ENCODE measurements around the gene SIGLEC9. TPM values are rescaled to one million over a fixed set of nuclear protein-coding genes. Genes with fewer than 3 reads are reported as not detected.

SIGLEC9 gene
- total and polyA plus RNA-seq, 2 experiments from 2014 or later, result not detected

DNA sequence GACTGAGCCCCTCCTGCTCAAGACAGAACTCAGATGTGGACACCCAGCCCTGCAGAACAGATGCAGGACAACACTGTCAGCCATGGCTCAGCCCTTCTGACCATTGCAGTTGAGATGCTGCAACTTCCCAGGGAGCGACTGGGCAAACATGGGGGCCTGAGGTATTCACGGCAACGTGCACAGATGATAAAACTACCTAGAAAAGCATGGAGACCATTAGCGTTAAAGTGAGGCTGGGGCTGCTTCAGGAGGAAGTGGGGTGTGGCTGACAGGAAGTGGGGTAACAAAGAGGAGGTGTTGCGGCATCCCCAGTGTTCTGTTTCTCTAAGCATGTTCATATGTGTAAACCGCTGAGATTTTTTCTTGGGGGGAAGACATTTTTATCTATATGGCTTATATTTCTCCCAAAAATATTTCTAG is 1.3 kb upstream of the SIGLEC9 start:
- in situ Hi-C loops (cut with MboI), result no loop called here
- Histone ChIP-seq H2AFZ (no peak overlapping the region), H3K4me2 (ENCODE audit: unreplicated experiment) (no peak overlapping the region), H3K79me2 (ENCODE audit: insufficient read depth) (no peaks in the 10 kb centered on the region), H4K20me1 (ENCODE audit: insufficient read depth) (no peaks in the 10 kb centered on the region), H3F3A (ENCODE audit: insufficient read depth) (no peaks in the 10 kb centered on the region), H3K27ac (no peak overlapping the region), H3K4me3 (no peak overlapping the region), H3K36me3 (ENCODE audit: low read depth) (no peaks in the 10 kb centered on the region), H3K4me1 (ENCODE audit: insufficient read depth) (no peaks in the 10 kb centered on the region), H3K9me3 (ENCODE audit: low read depth) (no peaks in the 10 kb centered on the region), H3K9me2 (ENCODE audit: insufficient read depth) (no peaks in the 10 kb centered on the region), H3K9ac (no peak overlapping the region), H3K27me3 (replicated peaks; ENCODE audit: insufficient read depth) (no peaks in the 10 kb centered on the region)
- TF ChIP-seq EZH2 (IDR thresholded peaks at IDR 0.05; ENCODE audit: insufficient read depth, poor library complexity, severe bottlenecking) (no peak), EZH2phosphoT487 (IDR thresholded peaks at IDR 0.05; ENCODE audit: insufficient read depth, low read depth) (no peak)
- no peak for DNase-seq
- WGBS, 2 experiments (ENCODE audit: low coverage in 1 of 2, low lambda C conversion rate in 2 of 2, missing lambda C conversion rate in 2 of 2), result 20 to 24% methylated on average over 6 of the region's 6 CpGs

- Histone ChIP-seq H3K9ac (no peak overlapping the region), H3K27me3 (replicated peaks; ENCODE audit: insufficient read depth) (no peaks in the 10 kb centered on the region), H3K4me1 (ENCODE audit: insufficient read depth) (no peaks in the 10 kb centered on the region), H3F3A (ENCODE audit: insufficient read depth) (no peaks in the 10 kb centered on the region), H3K36me3 (ENCODE audit: low read depth) (no peaks in the 10 kb centered on the region), H3K27ac (no peak overlapping the region), H2AFZ (no peak overlapping the region), H3K4me3 (no peak overlapping the region), H4K20me1 (ENCODE audit: insufficient read depth) (no peaks in the 10 kb centered on the region), H3K9me3 (ENCODE audit: low read depth) (no peaks in the 10 kb centered on the region), H3K4me2 (ENCODE audit: unreplicated experiment) (no peak overlapping the region), H3K9me2 (ENCODE audit: insufficient read depth) (no peaks in the 10 kb centered on the region), H3K79me2 (ENCODE audit: insufficient read depth) (no peaks in the 10 kb centered on the region)
- TF ChIP-seq EZH2 (IDR thresholded peaks at IDR 0.05; ENCODE audit: insufficient read depth, poor library complexity, severe bottlenecking) (no peak), EZH2phosphoT487 (IDR thresholded peaks at IDR 0.05; ENCODE audit: insufficient read depth, low read depth) (no peak)
- 67 to 73% methylated on average over 9 of the region's 9 CpGs for WGBS, 2 experiments (ENCODE audit: low coverage in 1 of 2, low lambda C conversion rate in 2 of 2, missing lambda C conversion rate in 2 of 2)
- in situ Hi-C loops (cut with MboI), result no loop called here
- no peak for DNase-seq
Observed at GRCh38 chr19:51123802-51124201, 904 bp upstream of the SIGLEC9 start.

DNA sequence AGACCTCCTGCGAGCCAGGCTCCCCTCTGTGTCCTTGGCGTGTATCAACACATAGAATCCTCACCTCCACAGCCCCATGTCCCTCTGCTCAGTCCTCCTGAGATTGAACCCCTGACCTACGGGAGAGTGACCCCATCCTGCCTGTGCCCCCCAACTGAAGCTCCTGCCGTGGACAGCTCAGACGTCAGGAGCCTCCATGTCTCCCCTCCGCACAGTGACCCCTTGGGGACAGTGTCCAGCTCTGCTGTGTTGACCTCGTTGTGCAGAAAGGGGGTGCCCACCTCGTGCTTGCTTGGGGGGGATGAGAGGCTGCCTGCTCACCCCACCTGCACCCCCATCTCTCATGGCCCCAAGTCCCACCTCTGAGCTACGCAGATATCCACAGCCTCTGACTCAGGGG is 490 bp upstream of the SIGLEC9 start:
- 67 to 77% methylated on average over 6 to 9 of the region's 9 CpGs for WGBS, 2 experiments (ENCODE audit: low coverage in 1 of 2, low lambda C conversion rate in 2 of 2, missing lambda C conversion rate in 2 of 2)
- TF ChIP-seq EZH2phosphoT487 (IDR thresholded peaks at IDR 0.05; ENCODE audit: insufficient read depth, low read depth) (no peak), EZH2 (IDR thresholded peaks at IDR 0.05; ENCODE audit: insufficient read depth, poor library complexity, severe bottlenecking) (no peak)
- H3K27me3 ChIP-seq (replicated peaks; ENCODE audit: insufficient read depth), result no peaks in the 10 kb centered on the region

GRCh38 chr19:51125421-51126075 is 842 bp downstream of the SIGLEC9 start:
- Histone ChIP-seq H3K9me2 (ENCODE audit: insufficient read depth) (no peaks in the 10 kb centered on the region), H3K4me1 (ENCODE audit: insufficient read depth) (no peaks in the 10 kb centered on the region), H2AFZ (no peak overlapping the region), H3K4me3 (no peak overlapping the region), H3K9me3 (ENCODE audit: low read depth) (no peaks in the 10 kb centered on the region), H3K9ac (no peak overlapping the region), H3F3A (ENCODE audit: insufficient read depth) (no peaks in the 10 kb centered on the region), H3K79me2 (ENCODE audit: insufficient read depth) (no peaks in the 10 kb centered on the region), H3K4me2 (ENCODE audit: unreplicated experiment) (no peak overlapping the region), H3K27ac (no peak overlapping the region), H3K36me3 (ENCODE audit: low read depth) (no peaks in the 10 kb centered on the region), H3K27me3 (replicated peaks; ENCODE audit: insufficient read depth) (no peaks in the 10 kb centered on the region), H4K20me1 (ENCODE audit: insufficient read depth) (no peaks in the 10 kb centered on the region)
- DNase-seq, result no peak
- in situ Hi-C loops (cut with MboI), result no loop called here
- TF ChIP-seq EZH2phosphoT487 (IDR thresholded peaks at IDR 0.05; ENCODE audit: insufficient read depth, low read depth) (no peak), EZH2 (IDR thresholded peaks at IDR 0.05; ENCODE audit: insufficient read depth, poor library complexity, severe bottlenecking) (no peak)
- WGBS, 2 experiments (ENCODE audit: low coverage in 1 of 2, low lambda C conversion rate in 2 of 2, missing lambda C conversion rate in 2 of 2), result 76 to 79% methylated on average over 13 to 16 of the region's 16 CpGs

More for the DNA sequence above, 490 bp upstream of the SIGLEC9 start:
- H3K9me3 ChIP-seq (ENCODE audit: low read depth), result no peaks in the 10 kb centered on the region
- no peak overlapping the region for H3K4me2 ChIP-seq (ENCODE audit: unreplicated experiment)
- H3F3A ChIP-seq (ENCODE audit: insufficient read depth), result no peaks in the 10 kb centered on the region
- no peaks in the 10 kb centered on the region for H3K4me1 ChIP-seq (ENCODE audit: insufficient read depth)
- H3K4me3 ChIP-seq, result no peak overlapping the region
- DNase-seq, result no peak
- no peaks in the 10 kb centered on the region for H3K9me2 ChIP-seq (ENCODE audit: insufficient read depth)
- no peaks in the 10 kb centered on the region for H3K79me2 ChIP-seq (ENCODE audit: insufficient read depth)
- no peak overlapping the region for H2AFZ ChIP-seq
- no peaks in the 10 kb centered on the region for H3K36me3 ChIP-seq (ENCODE audit: low read depth)
- no peak overlapping the region for H3K9ac ChIP-seq
- H4K20me1 ChIP-seq (ENCODE audit: insufficient read depth), result no peaks in the 10 kb centered on the region
- in situ Hi-C loops (cut with MboI), result no loop called here
- H3K27ac ChIP-seq, result no peak overlapping the region

All from GM23248 (cell line).